A549 treated with Hydrocortisone at 1 μM for 4 hours (cell line): ENCODE results near the gene CD200. TPM values are rescaled to one million over a fixed set of nuclear protein-coding genes. Genes with fewer than 3 reads are reported as not detected.

Experiments used
- total RNA-seq: library from RNA; stranded (reverse); fragments of 200-300 nt; extraction: Qiagen RNA extraction; gene quantifications from 5 replicates; pipeline ENCODE4 v1.2.3, GENCODE V29; 2022

Gene CD200
- total RNA-seq = not detected in 5 replicates

DNA sequence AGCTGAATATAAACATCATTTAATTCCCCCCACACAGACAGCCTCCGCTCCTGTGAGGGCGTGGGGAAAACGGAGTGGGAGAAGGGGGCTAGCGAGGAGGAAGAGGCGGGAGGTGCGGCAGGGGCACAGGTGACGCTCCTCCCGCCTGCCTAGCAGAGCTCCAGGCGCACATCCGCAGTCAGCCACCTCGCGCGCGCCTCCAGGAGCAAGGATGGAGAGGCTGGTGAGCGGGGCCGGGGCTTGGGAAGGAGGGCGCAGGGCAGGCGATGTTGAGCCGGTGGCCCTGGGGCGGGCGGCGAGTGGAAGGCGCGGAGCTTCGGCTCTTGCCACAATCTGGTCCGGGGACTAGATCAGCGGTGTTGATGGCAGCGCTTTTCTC is at the start of gene CD200:
CD200 (plus strand) TSS at position 155 of the 379 bp plus-strand sequence; CDS start at position 212, 57 bp downstream.

GRCh38 chr3:112293368-112294321 is 39.3 kb upstream of the CD200 start, which contains the start of gene SLC9C1:
SLC9C1 (minus strand) TSS chr3:112294216; CDS start chr3:112286791, 7,425 bp downstream.

Other genes with a start within 250 kb of the CD200 start
- 9.6 to 12.3 TPM (median 11.6 TPM) in 5 replicates for gene C3orf52, start 246.8 kb upstream of the CD200 start, total RNA-seq
- not detected in 5 replicates for gene GCSAM, start 199.9 kb upstream of the CD200 start, total RNA-seq
- gene SLC9C1, start 38.9 kb upstream of the CD200 start, total RNA-seq = not detected in 5 replicates
- gene BTLA, start 166.3 kb downstream of the CD200 start, total RNA-seq = 0.08 TPM in 1 of 5 replicates, not detected in the others
- 43.2 to 52.6 TPM (median 46.7 TPM) in 5 replicates for gene ATG3, start 228.8 kb downstream of the CD200 start, total RNA-seq
- gene SLC35A5, start 228.9 kb downstream of the CD200 start, total RNA-seq = 14.6 to 18.0 TPM (median 17.2 TPM) in 5 replicates